GM19372 (cell line): ENCODE data around the gene LIX1L.

Experiments
- ATAC-seq: cut with Tn5 transposase; IDR thresholded peaks from one replicate; pipeline ENCODE4 v1.9.1; 2021; ENCODE audit warnings: mild to moderate bottlenecking, low read depth, moderate library complexity; ENCODE audit not compliant: unreplicated experiment

Gene LIX1L

GRCh38 chr1:145957443-145958319 lies at the start of gene LIX1L:
Gene LIX1L, minus strand, starts transcription at chr1:145958017. Its CDS starts 90 bp downstream, at chr1:145957927.
- peak; percentile 80 for ATAC-seq

- no peak for ATAC-seq
Observed at GRCh38 chr1:146001709-146002108, 43.9 kb upstream of the LIX1L start.

- ATAC-seq: no peak
Observed at GRCh38 chr1:145999321-146000024, 41.7 kb upstream of the LIX1L start.

GRCh38 chr1:145997718-145998023 lies 39.9 kb upstream of the LIX1L start:
- ATAC-seq: no peak

DNA sequence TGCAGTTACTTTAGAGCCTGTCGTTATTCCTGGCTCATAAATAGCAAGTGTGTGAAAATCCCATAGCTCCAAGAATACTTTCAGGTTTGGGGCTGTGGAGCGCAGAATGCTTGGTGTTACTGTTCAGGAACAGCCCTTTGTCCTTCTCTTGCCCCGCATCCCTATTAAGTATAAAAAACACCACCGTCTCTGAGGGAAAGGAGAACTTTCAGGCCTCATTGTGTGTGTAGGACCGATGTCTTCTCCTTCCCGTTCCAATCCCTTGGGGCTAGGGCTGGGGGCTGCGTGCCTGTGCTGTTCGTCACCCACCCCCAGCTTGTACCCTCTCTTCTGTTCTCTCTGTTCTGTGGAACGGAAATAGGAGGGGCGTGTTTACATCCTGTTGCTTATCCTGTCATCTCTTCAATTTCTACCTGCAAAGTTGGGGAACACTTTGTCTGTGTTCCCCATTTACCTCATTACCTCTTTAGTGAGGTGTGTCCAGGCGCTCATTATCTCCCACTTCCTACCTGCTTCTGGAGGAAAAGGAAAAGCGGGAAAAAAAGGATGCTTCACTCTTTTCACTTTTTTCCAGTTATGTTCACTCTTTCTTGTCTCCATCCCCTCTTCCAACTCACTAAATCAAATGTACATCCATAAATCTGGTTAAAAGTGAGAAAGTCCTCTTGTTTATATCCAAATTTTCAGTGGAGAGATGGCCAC lies 39.4 kb upstream of the LIX1L start:
- peak; percentile 21 for ATAC-seq

DNA sequence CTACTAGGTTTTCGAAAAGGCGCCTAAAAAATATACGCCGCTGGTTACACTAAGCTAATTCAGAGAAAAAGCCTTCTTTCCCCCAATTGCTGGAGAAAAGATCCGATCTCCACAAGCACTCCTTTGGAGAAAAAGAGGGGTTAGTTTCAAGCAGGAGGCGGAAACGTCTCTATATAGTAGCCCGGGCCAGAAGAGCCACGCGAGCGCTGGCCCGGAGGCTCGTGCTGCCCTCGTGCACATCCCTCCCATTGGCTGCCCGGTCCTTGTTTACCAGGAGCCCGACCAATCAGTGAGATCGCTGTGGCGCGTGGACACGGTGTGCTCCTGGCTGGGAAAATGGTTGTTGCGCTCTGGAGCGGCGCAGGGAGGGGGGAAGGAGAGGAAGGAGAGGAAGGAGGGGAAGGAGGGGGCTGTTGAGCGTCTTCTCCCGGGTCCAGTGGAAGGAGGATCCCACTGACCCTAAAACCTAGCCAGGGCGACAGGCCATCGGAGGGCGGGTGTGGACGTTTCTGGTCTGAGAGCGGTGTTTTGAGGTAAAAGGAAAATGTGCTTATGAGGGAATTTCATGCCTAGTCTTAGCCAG lies 38.7 kb upstream of the LIX1L start, which contains the start of gene TXNIP:
TXNIP (minus strand) TSS at position 147 of the 583 bp plus-strand sequence. CDS start 313 bp downstream, outside the sequence.
- ATAC-seq: peak; percentile 94

- ATAC-seq: no peak
Observed at GRCh38 chr1:145995964-145996432, 38.2 kb upstream of the LIX1L start.

DNA sequence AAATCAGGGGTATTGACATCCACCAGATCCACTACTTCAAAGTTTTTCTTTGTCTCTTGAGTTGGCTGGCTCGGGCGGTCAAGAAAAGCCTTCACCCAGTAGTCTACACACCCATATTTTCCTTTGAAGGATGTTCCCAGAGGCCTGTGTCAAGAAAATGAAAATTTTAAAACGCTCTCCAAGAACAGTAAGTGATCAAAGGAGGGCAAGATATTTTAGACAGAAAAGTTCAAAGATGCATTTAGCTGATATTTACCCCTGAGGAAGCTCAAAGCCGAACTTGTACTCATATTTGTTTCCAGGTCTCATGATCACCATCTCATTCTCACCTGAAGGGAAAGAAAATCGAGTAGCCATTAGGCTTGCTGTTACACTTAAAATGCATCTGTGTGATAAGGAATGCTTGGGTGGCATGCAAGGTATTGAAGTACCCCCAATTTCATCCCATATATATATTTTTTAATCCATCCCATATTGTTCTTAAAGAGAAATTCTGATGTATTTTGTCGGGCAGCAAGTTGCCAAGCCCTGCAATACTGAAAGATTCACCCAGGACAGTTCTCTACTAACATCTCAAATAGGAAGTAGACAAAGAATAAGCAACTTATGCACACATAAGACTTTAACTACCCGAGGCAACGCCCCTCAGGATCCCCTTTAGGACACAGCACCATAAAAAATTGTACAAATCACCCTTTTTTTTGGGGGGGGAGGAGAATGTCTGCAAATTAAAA lies 37.5 kb upstream of the LIX1L start:
- ATAC-seq: no peak

GRCh38 chr1:145994391-145995120 lies 36.7 kb upstream of the LIX1L start:
- ATAC-seq: no peak

DNA sequence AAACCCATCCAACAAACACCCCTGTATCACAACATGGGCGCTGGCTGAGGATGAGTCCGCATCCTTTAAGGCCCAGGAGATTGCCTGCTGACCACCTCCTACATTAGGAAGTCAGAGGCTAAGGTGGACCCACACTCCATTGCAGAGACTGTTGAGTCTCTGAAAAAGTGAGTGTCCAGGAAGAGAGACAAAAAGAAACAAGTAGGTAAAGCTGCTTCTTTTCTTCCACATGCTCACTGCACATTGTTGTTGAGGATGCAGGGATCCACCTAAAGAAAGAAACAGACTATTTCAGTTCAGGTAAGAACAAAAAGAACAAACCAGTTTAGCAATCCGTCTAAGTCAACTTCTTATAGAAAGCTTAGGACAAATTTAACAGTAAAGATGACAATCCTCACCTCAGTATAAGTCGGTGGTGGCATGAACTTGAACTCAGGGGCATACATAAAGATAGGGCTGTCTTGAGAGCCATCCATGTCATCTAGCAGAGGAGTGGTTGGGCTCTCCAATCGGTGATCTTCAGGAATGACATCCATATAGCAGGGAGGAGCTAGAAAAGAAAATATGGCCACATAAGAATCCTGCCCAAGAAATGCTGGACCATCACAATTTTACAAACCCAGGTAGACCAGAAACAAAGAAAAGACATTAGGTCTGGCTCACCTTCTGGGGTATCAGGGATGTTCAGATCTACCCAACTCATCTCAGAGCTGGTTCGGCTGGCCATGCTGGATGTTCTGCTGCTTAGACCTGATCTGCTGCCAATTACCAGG lies 36.0 kb upstream of the LIX1L start:
- no peak for ATAC-seq

- no peak for ATAC-seq
Observed at GRCh38 chr1:145992958-145993617, 35.3 kb upstream of the LIX1L start.

DNA sequence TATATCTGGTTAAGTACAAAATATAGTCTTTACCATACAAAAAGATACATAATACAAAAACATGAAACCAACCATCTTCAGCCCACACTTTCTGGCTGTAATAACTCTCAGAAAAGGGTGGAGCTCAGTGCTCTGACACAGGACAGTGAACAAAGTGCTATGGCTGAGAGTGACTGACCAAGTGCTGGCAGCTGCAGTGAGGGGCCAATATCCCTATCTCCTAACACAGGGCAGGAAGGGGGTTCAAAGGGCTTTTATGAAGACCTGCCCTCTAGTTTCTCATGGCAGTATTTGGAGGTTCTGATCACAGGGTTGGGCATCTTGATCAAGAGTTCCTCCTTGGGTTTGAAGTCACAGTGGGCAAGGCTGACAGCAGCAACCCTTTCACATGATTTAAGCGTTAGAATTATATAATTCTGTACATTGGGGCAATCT lies 34.7 kb upstream of the LIX1L start:
- no peak for ATAC-seq

- ATAC-seq: no peak
Observed at GRCh38 chr1:145991735-145992412, 34.1 kb upstream of the LIX1L start.

GRCh38 chr1:145990249-145990855 lies 32.5 kb upstream of the LIX1L start:
- ATAC-seq: no peak

DNA sequence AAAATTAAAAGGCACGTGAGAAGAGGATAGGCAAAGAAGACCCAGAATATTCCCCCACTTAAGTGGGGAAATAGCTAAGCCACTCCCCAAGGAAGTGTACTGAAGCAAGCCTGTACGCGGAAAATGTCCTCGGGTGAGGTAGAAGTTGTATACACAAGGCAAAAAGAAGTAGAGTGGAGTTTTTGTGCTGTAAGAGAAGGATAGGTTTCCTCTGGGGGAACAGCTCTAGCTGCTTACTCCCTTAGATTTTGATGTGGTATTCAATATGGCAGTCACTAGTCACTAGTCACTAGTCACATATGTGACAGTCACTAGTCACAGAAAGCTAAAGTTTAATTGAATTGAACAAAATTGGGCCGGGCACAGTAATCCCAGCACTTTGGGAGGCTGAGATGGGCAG lies 31.0 kb upstream of the LIX1L start:
- no peak for ATAC-seq

DNA sequence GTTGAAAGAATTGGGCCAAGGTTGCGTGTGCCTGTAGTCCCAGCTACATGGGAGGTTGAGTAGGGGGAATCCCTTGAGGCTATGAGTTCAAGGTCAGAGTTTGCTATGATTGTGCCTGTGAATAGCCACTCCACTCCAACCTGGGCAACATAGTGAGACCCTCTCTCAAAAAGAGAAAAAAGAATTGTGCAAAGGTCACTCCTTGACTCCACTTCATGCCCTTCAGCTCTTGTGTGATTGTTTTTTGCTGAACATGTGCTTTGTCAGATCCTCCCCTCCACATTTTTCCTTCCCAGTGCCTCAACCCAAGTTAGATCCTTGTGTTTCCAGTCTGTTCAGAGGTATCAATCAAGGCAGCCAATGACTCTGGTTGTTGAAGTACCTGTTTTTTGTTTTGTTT lies 30.1 kb upstream of the LIX1L start:
- no peak for ATAC-seq

DNA sequence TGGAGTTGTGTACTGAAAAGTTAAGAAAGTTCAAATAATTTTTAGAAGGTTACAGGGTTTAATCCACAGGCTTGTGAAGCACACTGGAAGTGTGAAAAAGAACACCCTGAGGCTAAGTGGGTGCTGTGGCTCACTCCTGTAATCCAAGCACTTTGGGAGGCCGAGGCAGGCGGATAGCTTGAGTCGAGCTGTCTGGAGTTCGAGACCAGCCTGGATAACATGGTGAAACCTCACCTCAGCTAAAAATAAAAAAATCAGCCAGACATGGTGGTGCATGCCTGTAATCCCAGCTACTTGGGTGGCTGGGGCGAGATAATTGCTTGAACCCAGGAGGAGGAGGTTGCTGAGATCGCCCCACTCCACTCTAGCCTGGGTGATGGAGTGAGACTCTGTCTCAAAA lies 28.7 kb upstream of the LIX1L start:
- no peak for ATAC-seq
